Left lobe of liver (tissue), 2 donors: Measurements from ENCODE around the gene LRSAM1. TPM values are rescaled to one million over a fixed set of nuclear protein-coding genes. Genes with fewer than 3 reads are reported as not detected.

Source experiments
- ATAC-seq: fragments of 200-7000 bp; cut with Tn5 transposase; one replicate; pipeline ENCODE4 v1.9.1; 2020; ENCODE audit warnings: mild to moderate bottlenecking, moderate library complexity
- DNase-seq: peaks from one replicate; pipeline ENCODE4 v3.0.0-alpha.2; 2020; ENCODE audit warnings: low spot score
- total RNA-seq: library from RNA; stranded (reverse); gene quantifications from one replicate; pipeline ENCODE4 v1.2.1, GENCODE V29; 2021
- donor health status: DM: no; HTN: no; CAD: no; lungs with moderate emphysema.
- donor health status: DM: no; HTN: yes; CAD: no.

Gene LRSAM1
- total RNA-seq, 1 donor from 2014 or later: 10.9 TPM

DNA sequence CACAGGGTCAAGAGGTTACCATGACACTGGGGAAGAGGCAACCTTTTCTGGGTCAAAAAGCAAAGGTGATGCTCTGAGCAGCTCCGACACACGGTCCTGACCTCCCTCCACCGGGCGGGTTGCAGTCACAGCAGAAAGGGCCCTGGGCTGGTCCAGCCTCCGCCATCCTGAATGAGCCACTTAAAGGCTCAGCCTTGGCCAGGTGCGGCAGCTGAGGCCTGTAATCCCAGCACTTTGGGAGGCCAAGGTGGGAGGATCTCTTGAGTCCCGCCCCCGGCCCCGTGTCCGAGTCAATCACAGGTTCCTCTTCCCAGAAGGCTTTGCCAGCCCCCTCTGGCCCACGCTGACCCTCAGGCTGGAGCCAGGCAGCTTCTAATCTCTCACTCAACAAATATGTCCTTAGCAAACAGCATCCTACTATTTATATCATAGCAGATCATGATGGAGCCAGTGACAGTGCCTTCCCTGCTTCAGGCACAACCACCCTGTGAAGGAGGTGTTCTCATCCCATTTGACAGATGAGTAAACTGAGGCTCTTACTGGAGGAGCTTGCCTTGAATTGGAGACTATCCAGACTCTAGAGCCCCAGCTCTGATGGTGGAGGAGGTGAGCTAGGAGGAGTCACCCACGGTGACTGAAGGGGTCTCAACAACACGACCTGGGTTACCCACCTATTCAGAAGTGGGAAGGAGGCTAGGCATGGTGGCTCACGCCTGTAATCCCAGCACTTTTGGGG, 79.1 kb downstream of the LRSAM1 start:
- no peak for ATAC-seq
- DNase-seq: no peak

GRCh38 chr9:127531676-127532075, 80.4 kb downstream of the LRSAM1 start:
- ATAC-seq (no peak), DNase-seq (no peak)

DNA sequence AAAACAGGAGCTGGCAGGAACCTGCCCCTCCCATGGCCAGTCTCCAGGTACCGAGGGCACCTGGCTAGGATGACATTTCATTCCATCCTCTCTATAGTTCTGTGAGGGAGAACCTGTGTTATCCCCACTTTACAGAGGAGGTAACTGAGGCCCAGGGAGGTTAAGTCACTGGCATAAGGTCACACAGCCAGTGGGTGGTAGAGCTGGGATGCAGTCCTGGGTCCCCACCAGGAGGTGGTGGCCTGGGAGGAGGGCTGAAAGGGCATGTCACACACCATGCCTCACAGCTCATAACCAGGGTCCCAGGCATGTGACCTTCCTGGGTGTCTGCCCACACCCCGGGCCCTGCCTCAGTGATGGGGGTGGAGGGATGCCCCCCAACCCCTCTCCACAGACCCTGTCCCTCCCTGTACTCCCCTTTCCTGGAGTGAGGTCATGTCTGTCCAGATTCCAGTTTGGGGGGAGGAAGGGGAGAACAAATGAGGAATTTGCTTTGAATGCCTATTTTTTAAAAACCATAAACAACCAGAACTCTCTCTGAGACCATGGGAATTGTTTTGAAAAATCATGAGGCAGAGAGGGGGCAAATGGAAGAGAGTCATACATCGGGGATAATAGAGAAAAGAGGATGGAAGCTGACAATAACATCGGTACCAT, 83.1 kb downstream of the LRSAM1 start:
- ATAC-seq: no peak
- no peak for DNase-seq

DNA sequence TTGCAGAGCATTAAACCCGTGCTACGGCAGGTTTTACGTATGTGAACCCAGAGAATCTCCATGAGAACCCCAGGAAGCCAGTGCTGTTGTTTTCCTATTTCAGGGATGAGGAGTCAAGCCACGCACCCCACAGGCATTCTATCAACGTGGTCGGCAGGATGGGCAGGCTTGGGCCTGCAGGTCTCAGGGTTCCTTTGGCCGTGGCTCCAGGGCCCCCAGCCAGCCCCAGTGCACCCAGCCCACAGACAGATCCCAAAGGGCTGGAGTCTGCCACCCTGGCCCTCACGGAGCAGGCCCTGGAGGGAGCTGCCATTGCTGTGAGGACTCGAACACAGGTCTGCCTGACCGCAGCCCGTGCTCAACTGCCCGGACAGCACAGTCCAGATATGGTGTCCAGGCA, 83.6 kb downstream of the LRSAM1 start:
- no peak for ATAC-seq
- no peak for DNase-seq

DNA sequence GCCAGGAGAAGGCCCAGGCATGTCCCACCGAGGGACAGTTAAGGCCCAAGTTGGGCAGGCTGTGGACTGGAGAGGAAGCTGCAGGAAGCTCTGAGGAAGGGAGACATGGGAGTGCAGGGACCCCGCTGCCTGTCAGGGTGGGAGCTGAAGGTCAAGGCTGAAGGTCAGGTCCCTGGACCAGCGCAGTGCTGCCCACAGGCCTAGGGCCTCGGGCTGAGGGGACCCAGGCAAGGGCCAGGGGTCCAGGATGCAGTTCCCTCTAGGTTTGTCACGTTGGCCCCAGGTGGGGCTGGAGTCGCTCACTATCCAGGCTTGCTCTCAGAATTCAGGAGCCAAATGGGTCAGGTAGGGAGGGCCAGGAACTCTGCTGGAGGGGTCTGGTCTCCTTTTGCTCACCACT, 84.1 kb downstream of the LRSAM1 start:
- DNase-seq (no peak), ATAC-seq (no peak)

DNA sequence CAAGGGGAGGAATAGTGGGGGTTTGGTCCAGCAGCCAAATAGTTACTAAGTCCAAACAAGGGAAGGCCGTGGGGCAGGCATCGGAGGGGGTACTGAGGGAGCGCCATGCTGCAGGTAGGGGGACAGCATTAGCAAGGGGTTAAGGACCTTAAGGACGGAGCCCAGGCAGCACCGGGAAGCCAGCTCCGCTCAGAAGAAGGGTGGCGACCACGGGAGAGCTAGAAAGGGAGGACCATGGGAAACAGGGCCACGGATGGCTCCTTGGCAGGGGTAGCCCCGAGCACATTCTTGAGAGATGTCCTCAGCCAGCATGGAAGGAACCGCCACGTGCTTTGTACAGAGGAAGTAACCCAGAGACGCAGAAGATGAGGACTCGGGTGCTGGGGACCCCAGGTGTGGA, 84.5 kb downstream of the LRSAM1 start:
- no peak for DNase-seq
- ATAC-seq: no peak

GRCh38 chr9:127536499-127536898, 85.2 kb downstream of the LRSAM1 start:
- DNase-seq: no peak
- ATAC-seq: no peak

- no peak for ATAC-seq
These were observed 85.7 kb downstream of the LRSAM1 start for GRCh38 chr9:127537014-127537413.

GRCh38 chr9:127537792-127538191, 86.5 kb downstream of the LRSAM1 start:
- no peak for DNase-seq

More at GRCh38 chr9:127537014-127537413, 85.7 kb downstream of the LRSAM1 start:
- no peak for DNase-seq

GRCh38 chr9:127538849-127539258, 87.5 kb downstream of the LRSAM1 start:
- no peak for DNase-seq

More at GRCh38 chr9:127537792-127538191, 86.5 kb downstream of the LRSAM1 start:
- no peak for ATAC-seq

DNA sequence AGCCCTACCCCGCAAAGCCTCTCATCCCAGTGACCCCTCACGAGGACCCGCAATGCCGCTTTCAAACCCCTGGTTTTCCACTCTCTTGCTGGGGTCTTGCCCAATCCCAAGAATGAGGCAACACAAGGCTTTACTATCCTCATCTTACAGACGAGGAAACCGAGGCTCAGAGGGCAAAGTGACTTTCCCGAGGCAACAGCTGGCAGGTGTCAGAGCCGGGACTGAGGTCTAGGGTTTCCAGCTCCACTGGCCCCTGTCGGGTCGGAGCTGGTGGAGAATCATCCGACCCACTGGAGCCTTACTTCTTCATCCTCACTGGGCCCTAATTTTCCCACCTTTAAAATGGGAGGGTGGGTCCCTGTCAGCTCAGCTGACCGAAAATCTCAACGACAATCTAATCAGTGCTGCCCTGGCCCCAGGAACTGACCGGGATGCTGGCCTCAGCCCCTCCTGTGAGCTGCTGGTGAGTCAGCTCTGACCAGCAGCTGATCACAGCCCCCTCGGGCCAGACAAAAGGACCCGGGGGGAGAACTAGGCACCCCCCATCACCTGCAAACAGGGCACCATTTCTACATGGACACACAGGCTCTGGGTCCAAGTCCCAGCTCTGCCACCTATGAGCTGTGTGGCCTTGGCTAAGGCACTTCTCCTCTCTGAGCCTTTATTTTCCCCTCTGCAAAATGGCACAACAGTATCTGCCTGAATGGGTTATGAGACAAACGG, 88.1 kb downstream of the LRSAM1 start:
- ATAC-seq (no peak), DNase-seq (no peak)

More at GRCh38 chr9:127538849-127539258, 87.5 kb downstream of the LRSAM1 start:
- no peak for ATAC-seq

GRCh38 chr9:127539982-127540663, 88.8 kb downstream of the LRSAM1 start:
- ATAC-seq (no peak), DNase-seq (no peak)

DNA sequence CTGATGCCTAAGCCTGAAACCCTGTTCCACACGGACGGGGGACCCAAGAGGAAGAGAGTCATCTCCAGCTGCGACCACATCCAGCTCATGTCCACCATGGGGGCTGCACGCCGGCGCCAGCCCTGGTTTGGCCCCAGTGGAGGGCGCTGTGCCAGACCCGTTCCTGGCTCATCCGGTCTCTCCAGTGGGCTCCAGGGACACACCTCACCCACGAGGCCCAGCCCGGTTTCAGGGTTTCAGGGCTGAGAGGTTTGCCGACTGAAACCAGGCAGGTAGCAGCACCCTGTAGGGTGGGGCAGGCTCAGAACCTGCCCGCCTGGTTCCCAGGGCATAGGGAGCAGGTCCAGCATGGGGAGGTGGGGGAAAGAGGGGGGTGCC, 89.3 kb downstream of the LRSAM1 start:
- DNase-seq: no peak
- no peak for ATAC-seq

DNA sequence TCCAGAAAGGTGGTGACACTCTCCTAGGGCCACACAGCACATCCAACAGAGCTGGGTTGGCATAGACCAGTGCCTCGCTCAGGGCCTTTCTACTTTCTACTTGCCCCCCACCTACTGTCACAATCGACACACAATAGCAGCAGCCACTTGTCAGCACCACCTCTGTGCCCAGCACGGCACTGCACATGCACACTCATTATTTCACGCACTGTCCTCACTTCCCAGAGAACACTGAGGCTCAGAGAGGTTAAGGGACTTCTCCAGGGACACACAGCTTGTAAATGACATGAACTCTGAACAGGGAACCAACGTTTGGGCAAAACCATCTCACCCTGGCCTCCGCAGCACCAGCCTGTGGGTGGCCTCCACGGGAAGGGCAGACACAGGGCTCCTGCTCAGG, 89.9 kb downstream of the LRSAM1 start:
- ATAC-seq (no peak), DNase-seq (no peak)

DNA sequence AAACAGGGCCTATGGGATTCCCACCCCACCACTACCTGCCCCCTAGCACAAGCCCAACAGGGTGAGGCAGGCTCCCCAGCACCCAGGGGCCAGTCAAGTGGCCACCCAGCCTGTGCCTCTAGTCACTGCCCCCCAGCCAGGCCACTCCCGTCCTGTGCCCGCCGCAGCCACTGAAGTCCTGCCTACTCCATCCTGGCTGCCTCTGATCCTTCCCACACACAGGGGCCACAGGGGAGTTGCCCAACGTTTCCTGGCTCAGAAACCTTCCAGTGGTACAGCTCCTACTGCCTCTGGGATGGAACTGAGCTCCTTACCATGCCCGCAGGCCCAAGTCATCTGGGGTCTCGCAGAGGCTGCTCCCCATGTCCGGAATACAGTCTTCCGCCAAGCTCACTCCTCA, 90.6 kb downstream of the LRSAM1 start:
- DNase-seq: no peak
- no peak for ATAC-seq

- DNase-seq (no peak), ATAC-seq (no peak)
These were observed 91.9 kb downstream of the LRSAM1 start for GRCh38 chr9:127543221-127543620.

DNA sequence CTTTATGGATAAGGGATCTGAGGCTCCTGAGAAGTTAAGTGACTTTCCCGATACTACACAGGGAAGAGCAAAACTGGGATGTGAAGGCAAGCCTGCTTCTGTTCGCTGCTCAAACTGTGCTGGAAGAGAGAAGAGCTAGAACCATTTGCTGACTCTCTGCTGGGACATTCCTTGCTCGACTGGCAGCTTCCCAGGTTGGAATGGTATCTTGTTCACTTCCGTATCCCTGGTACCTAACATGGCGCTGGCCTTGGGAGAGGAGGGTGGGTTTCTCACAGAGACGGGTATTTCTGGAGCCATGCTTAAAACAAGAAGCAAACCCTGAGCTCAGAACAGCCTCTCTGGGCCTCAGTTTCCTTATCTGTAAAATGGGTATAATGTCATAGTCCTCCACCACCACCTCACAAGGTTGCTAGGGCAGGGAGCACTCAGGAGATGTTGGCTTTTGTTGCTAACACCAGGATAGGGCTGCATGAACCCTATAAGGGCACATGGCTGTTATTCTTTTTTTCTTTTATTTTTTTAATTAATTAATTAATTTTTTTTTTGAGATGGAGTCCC, 92.7 kb downstream of the LRSAM1 start:
- DNase-seq: no peak
- ATAC-seq: no peak

DNA sequence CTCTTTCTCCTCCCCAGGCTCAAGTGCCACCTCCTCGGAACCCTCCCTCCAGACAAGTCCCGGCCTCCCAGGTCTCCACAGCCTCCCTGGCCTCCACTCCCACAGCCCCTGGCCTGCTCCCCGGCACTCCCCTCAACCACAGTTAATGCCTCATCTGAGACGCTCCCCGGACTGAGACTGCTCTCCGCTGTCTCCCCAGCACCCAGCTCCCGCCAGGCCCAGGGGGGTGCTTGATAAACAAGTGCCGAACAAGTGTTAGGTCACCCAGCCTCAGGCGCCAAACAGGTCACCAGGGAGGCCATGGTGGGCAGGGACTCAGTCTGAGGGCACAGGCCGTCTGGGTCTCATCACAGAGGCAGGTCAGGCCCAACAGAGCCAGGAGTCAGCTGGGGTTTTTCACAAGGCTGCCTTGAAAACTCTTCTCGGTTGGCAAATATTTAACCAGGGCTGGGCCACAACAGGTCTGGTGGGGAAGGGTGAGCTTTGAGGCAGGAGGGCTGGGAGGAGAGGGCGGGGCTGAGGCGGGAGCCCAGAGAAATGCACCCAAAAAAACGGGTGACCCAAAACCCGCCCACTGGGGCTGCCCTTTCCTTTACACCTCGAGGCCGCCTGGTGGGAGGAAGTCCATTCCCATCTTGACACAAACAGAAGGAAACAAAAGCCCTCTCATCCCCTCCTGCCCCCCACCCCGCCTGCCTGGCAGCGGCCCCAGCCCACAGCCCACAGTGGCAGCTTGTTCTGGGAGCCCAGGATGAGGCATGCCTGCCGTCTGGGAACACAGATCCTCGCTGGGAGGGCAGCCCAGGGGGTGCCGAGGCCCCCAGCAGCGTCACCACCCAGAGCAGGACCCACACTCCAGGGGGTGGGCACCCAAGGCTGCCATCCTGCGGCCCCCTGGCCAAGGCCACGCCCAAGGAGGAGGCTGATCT, 94.2 kb downstream of the LRSAM1 start:
- DNase-seq (peak; percentile 72), ATAC-seq (peak; percentile 89)

DNA sequence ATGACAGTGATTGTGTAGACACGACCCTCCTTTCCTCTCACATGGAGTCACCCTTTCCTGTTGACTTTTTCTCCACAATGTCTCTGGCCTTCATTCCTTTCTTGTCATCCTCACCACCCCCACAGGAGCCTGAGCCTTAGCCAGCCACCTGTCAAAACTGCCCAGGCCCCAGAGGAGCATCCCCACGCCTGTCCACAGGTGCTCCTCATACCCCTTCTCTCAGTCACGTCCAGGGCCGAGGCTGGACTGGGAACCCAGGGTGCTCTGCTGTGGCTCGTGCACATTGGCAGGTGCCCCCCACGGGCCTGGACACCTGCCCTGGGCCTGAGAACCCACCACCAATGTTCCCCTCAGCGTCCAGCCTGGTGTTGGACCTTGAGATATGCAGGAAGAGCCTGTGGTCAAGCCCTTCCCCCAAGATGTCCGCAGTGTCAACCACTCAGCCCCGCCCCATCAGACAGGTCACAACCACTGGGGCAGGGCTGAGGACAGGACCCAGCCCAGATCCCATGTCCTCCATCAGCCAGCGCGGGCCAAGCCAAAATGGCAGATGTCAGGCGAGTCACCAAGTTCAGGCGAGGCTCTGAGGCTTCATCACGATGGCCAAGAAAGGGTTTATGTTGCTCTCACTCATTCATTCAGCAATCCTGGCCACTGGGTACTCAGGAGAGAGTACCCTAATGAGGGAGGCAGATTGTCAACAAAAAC, 95.0 kb downstream of the LRSAM1 start:
- ATAC-seq: no peak
- no peak for DNase-seq
